Amniotic stem cell (primary cell): Measurements from ENCODE around the gene PEX3.
"Not testable (repeated sequence)": the region's sequence is repeated elsewhere in the genome, so short reads cannot be mapped to it uniquely, and the experiment has no call there.

Experiments
- DNase-seq: peaks from one replicate; lab custom pipeline; 2025; lab: John Stamatoyannopoulos, UW

Gene PEX3

GRCh38 chr6:143506620-143507019, 56.0 kb downstream of the PEX3 start:
- no peak for DNase-seq

GRCh38 chr6:143507358-143508145, 56.9 kb downstream of the PEX3 start:
- no peak for DNase-seq

- DNase-seq = not testable (repeated sequence)
Measured at GRCh38 chr6:143510326-143510725, 59.7 kb downstream of the PEX3 start.

- peak; percentile 52 for DNase-seq
Measured at GRCh38 chr6:143510991-143511891, 60.6 kb downstream of the PEX3 start, which contains the start of gene FUCA2. Gene FUCA2, minus strand, starts transcription at chr6:143511720. Its CDS starts 86 bp downstream, at chr6:143511634.

GRCh38 chr6:143513410-143513809, 62.8 kb downstream of the PEX3 start:
- DNase-seq = no peak

- no peak for DNase-seq
Measured at GRCh38 chr6:143515061-143515760, 64.6 kb downstream of the PEX3 start.

GRCh38 chr6:143515766-143516355, 65.3 kb downstream of the PEX3 start:
- no peak for DNase-seq

GRCh38 chr6:143516690-143517446, 66.3 kb downstream of the PEX3 start:
- DNase-seq = no peak

- no peak for DNase-seq
Measured at GRCh38 chr6:143517447-143517773, 66.8 kb downstream of the PEX3 start.

- DNase-seq = no peak
Measured at GRCh38 chr6:143522039-143522600, 71.5 kb downstream of the PEX3 start.

GRCh38 chr6:143525356-143525755, 74.8 kb downstream of the PEX3 start:
- DNase-seq = no peak

- no peak for DNase-seq
Measured at GRCh38 chr6:143527677-143528076, 77.1 kb downstream of the PEX3 start.

- DNase-seq = no peak
Measured at GRCh38 chr6:143528164-143528811, 77.7 kb downstream of the PEX3 start.

GRCh38 chr6:143529095-143529494, 78.5 kb downstream of the PEX3 start:
- no peak for DNase-seq

GRCh38 chr6:143531720-143532499, 81.3 kb downstream of the PEX3 start:
- no peak for DNase-seq

GRCh38 chr6:143535189-143535614, 84.6 kb downstream of the PEX3 start:
- DNase-seq = no peak

GRCh38 chr6:143536461-143536865, 85.9 kb downstream of the PEX3 start:
- DNase-seq = peak; percentile 6

GRCh38 chr6:143536866-143537691, 86.5 kb downstream of the PEX3 start:
- DNase-seq = peak; percentile 2

- DNase-seq = no peak
Measured at GRCh38 chr6:143538374-143538773, 87.8 kb downstream of the PEX3 start.
